ENCODE measurements around the gene MRPL43. TPM values are rescaled to one million over a fixed set of nuclear protein-coding genes. Genes with fewer than 3 reads are reported as not detected.

Gene MRPL43
- total RNA-seq, 1 donor from 2014 or later: 32.3 TPM

DNA sequence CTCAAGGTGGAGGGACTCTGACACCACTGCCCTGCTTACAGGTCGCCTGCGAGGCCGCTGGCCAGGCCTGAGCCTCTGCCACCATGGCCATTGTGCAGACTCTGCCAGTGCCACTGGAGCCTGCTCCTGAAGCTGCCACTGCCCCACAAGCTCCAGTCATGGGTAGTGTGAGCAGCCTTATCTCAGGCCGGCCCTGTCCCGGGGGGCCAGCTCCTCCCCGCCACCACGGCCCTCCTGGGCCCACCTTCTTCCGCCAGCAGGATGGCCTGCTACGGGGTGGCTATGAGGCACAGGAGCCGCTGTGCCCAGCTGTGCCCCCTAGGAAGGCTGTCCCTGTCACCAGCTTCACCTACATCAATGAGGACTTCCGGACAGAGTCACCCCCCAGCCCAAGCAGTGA lies 15.2 kb upstream of the MRPL43 start:
- no peak for DNase-seq

DNA sequence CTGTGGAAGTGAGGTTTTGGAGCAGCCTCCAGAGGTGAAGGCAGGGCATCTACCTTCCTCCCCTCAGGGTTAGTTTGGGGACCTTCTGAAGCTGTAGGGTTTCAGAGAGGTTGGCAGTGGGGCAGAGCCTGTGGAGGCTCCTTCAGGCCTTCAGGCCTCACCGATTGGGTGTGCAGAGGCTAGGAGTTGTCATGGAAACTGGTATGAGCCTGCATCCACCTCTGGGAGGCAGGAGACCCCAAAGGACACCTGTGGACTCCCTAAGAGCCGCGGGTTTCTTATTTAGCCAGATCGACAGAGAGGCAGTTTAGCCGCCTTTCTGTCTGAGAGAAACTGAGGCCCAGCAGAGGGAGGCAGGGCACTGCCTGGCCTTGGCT lies 14.3 kb upstream of the MRPL43 start:
- no peak for DNase-seq

DNA sequence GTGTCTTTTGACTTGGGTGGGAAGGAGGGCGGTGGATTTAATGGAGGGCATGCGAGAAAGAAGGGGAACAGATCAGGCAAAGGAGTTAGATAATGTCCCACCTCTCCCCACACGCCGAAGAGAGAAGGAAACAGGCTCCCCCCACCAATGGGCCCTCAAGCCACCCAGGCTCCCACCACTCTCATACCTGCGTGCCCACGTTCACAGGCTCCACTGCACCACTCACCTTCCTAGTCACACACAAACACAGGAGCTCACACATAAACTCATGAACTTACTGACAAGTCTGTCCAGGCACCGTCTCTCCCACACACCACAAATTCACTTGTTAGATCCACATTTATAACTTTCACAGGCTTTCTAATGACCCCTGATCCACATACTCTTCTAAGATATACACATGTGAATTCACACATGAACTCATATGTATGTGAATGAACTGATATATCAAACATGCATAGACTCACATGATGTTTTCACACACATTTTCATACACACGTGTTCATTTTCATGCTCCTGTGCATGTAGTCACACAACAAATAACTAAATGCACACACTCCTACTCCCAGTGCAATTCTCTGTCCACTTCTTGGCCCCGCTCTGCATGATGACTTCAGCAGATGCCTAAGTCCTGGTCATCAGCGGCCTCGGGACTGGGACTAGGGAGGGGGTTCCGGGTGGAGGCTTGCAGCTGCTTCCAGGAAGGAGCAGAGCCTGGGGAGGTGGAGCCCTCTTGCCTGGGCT lies 13.8 kb upstream of the MRPL43 start:
- peak; percentile 86 for DNase-seq

DNA sequence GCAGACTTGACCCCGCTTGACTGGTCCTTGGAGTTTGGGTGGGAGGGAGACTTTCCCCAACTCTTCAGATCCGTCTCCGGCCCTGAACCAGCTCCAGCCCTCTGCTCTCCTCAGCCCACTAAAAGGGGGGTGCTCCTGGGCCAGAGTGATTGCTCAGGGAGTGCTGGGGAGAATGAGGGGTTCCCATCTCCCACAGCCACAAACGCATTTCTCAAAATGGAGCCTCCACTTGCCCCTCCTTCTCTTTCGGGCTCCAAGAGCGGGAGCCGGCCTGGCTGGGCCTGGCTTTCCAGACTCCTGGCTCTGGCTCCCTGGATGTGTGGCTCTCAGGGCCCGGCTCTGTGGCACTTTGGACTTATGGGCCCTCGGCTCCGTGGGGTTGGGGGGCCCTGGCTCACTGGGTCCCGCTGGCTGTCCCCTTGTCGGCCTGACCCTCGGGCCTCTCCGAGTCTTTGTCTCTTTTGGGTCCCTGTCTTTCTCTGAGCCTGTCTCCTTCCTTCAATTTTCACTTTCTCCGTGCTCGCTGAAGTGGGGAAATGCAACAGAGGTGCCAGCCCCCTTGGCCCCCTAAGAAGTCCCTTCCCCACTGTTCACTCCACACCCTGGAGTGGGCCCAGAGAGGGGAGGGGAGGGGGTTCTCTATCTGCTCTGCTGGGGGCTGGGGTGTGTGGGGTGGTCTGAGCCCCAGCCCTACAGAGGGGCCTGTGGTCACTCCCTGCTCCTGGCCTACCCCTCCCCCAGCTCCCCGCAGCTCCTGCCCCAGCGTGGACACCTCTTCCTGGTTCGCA lies 13.0 kb upstream of the MRPL43 start:
- no peak for DNase-seq

DNA sequence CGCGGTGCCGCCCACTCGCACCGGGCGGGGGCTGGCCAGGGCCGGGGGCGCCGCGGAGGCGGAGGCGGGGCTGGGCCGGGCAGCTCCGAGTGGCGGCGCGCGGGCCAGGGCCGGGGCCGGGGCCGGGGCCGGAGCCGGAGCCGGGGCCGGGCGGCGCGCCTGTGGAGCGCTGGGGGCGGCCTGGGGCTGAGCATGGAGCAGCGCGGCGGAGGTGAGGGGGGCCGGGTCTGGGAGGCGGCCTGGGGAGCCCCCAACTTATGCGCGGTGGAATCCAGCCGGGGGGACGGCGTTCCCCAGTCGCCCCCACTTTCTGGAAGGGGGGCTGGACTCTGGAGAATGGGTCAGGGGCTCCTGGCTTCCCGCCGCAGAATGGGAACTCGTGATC lies 12.4 kb upstream of the MRPL43 start, which contains the start of gene LZTS2:
TSS of gene LZTS2 (plus strand) at position 67 of the 385 bp plus-strand sequence. CDS start 2,731 bp downstream, outside the sequence.
- DNase-seq: no peak

DNA sequence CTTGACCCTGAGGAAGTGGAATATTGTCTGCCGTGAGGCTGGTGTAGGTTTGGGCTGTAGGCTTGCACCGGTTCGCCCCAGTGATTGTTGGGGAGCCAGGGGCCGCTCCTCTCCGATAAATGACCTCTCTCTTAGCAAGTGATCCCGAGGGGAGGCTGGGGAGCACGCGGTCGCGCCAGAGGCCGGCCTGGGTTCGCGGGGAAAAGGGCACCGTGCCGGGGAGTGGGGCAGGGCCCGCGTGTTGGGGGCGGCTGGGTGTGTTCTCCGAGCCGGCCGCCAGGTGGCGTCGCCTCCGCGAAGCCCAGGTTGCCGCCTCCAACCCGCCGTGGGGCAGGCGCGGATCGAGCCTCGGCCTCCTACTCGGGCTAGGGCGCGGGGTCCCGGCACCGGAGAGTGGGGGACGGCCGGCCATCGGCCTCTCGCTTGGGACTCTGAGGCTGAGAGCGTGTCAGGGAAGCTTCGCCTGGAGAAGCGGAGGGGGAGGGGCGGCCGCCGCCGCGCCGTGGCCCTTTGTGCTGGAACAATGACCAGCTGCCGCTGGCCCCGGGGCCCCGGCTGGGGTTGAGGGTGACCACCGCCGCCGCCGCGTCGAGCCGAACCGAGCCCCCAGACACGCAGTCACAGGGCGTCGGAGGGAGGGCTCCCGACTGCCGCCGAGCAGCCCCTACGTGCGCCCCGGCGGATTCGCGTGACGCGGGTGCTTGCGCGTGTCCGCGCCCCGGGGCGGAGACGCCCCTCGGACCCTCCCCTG lies 11.9 kb upstream of the MRPL43 start:
- DNase-seq: peak; percentile 80

DNA sequence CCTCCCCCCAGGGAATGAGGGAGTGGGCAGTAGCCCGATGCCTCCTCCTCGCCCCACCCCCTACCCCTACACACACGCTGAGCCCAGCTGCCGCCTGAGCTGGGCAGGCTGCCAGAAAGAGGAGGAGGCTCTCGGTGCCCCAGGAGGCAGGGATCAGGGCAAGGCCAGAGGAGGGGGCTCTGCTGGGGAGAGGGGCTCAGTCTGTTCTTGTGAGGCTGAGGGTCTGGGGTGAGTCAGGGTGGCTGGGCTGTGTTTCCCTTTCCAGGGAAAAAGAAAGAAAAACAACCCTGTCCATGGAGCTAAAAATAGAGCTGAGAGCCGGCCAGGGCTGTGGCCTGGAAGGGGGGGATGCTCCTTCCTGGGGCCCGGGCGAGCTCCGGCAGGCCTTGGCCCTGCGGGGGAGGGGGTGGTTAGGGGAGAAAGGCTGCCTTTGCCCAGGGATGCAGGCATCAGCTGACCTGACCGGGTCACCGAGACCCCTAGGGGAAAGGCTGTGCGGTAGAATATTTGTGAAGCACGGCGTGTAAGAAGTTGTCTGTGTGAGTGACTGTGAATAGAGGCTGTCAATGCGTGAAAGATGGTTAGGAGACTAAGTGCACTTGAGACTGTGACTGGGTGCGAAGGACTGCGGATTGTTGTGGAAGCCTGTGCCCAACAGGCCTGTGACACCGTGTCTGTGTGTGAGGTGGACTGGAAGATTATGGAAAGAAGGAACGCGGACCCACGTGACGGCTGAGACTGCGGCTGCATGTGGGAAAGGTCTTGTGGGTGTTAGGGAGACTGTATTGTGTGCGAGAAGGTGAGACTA lies 11.1 kb upstream of the MRPL43 start:
- peak; percentile 73 for DNase-seq

DNA sequence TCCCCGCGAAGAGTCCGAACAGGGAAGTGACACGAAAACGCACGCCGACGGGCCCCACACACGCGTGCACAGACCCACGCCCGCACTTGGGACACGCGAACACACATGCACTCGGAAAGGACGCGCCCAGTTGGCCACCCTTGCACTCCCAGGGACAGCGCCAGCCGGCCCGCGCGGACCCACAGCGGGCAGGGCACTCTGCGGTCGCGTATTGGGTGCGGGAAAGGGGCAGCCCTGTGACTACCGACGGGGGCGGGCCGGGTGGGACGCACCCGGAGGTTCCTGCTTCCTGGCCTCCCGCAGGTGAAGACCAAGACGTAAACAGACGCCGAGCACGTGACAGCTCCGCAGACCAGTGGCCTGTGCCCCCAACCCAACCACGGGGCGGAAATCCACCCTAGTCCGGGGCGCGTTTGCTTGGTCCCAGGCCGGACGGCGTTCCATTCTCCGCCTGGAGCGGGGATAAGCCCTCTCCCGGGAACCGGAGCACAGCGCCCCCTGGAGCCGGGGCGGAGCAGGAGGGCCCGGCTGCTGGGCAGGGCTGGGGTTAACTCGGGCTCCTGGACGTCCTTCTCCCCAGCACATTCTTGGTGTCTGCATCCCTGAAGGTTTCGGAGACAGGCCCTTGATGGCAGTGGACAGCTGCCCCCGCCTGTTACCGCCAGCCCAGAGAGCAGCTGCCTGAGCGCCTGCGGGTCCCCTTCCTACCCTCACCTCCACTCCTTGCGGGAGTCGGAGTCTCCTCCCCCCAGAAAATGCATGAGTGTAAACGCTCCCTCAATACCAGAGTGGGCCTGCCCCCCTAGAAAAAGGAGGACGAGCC lies 10.3 kb upstream of the MRPL43 start:
- peak; percentile 62 for DNase-seq

DNA sequence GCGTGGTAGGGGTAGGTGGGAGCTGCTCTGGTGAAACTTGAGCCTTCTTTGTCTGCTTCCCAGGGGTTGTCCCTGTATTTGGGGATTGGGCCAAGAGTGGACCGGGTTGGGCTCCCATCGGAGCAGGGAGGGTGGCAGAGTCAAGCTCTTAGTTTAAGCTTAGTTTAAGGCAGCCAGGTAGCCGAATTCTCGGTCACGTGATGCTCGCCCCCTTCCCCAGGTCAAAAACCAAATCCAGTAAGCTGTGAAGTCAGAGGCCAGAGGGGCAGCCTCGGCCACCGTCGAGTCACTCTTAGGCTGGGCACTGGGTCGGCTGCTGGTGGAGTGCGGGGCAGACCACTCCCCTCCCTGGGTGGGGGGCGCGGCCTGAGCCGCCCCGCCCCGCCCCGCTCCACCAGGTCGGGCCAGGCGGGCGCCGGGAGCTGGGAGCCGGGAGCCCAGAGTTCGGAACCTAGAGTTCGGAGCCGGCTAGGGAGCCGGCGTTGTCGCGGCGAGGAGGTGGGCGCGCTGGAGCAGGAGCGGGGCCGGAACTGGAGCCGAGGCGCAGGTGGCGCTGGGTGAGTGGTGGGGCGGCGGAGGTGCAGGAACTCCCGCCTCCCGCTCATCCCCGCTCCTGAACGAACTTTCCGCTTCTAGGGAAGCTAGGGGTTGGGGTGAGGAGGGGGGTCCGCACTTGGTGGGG lies 9.5 kb upstream of the MRPL43 start:
- no peak for DNase-seq

DNA sequence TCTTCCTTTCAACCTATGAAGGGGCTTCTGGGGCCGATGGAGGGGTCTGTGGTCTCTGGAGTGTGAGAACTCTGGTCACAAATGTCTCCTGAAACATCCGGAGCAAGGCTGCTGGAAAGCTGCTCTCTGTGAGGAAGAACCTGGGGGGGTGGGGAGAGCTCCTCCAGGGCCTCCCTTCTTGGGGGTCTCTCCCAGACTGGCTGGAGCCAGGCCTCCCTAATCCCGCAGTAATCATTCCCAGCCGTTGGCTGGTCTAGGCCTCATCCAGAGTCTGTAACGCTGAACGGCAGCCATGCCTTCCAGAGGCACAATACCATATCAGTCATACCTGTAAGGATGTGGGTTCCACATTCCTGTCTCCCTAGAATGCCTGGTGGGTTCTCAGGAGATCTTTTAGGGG lies 7.9 kb upstream of the MRPL43 start:
- no peak for DNase-seq

DNA sequence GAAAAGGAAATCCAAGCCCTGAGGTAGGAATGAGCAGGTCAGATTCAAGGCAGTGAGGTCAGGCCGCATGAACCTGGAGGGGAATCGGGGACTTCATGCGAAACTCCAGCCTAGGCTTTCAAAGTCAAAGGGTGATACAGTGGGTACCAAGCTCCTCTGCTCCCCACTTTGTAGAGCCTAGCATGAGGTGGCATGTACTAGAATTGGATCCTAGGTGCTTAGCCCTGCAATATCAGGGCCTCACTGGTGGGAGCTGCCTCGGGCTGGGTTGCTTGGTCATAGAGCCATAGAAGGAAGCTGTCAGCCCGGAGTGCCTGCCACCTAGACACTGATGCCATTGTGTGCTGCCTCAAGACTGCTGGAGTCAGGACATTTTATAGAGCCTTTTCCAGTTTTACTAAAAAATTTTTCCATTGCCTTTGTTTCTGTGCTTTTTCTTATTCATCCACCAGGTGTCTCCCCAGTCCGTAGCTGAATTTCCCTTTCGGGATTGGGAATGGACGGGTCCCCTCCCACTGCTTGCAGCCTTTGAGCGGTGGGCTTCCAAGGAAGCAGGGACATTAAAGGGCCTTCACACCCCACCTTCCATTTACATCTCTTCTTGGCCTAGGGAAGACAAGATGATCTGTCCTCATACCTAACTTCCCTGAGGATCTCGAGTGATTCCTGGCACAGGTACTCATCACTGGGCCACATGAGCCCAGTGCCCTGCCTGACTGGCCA lies 6.8 kb upstream of the MRPL43 start:
- DNase-seq: no peak

DNA sequence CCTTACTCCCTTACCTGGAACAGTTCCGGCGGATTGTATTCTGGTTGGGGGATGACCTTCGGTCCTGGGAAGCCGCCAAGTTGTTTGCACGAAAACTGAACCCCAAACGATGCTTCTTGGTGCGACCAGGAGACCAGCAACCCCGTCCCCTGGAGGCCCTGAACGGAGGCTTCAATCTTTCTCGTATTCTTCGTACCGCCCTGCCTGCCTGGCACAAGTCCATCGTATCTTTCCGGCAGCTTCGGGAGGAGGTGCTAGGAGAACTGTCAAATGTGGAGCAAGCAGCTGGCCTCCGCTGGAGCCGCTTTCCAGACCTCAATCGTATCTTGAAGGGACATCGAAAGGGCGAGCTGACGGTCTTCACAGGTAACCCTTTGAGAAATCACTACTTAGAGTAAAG lies 1.8 kb upstream of the MRPL43 start:
- no peak for DNase-seq

DNA sequence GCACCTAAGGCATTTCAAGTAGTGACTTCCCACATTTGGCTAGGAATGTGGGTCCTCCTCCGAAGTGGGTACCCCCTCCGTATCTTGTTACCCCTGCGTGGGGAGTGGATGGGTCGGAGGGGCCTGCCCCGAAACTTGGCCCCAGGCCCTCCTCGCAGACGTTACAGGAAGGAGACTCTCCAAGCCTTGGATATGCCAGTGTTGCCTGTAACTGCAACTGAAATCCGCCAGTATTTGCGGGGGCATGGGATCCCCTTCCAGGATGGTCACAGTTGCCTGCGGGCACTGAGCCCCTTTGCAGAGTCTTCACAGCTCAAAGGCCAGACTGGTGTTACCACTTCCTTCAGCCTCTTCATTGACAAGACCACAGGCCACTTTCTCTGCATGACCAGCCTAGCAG lies 869 bp upstream of the MRPL43 start:
- DNase-seq: no peak

DNA sequence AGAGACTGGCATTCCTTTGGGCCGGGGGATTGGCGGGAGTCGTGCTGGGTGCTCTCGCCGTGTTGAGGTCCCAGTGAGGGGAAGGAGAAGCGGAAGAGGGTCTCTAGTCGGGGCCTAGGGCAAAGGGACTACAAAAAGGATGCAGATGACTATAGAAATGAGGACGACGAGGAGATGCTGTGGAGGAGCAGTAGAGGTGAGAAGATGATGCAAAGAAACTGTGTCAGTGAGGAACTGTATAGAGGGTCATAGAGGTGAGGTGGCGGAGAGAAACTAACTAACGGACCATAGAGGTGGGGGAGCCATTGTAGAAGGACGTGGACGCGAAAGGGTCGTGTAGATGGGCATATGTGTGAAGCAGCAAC lies 370 bp upstream of the MRPL43 start:
- DNase-seq: no peak

DNA sequence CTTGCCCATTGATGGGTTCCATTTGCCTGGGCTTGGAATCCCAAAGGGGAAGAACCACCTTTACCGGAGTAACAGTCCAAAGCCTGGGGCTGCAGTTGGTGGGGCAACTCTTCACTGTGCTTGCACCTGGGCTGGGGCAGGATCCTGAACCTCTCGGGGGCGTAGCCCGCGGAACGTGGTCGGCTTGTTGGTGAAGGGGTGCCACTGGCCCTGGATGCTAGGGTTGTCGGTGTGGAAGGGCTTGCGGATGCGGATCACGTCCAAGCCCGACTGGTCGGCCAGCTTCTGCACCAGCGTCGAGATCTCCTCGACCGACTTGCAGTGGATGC lies 710 bp downstream of the MRPL43 start:
- no peak for DNase-seq

DNA sequence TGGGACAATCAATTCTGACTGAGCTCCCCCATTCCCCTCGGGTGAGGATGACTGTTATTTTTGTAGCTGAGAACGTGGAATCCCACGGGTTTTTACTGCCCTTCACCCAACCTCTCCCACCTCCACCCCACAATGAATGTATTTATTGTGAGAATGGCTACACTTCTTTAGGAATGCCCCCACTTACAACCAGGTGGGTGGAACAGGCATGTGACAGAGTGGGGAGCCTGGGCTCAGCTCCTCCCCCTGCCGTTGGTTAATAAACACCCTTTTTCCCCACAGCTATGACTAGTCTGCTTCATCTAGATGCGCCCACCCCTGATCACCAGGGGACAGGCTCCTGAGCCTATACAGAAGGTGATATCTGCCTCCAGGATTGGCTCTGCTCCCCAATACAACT lies 2.0 kb downstream of the MRPL43 start:
- no peak for DNase-seq

DNA sequence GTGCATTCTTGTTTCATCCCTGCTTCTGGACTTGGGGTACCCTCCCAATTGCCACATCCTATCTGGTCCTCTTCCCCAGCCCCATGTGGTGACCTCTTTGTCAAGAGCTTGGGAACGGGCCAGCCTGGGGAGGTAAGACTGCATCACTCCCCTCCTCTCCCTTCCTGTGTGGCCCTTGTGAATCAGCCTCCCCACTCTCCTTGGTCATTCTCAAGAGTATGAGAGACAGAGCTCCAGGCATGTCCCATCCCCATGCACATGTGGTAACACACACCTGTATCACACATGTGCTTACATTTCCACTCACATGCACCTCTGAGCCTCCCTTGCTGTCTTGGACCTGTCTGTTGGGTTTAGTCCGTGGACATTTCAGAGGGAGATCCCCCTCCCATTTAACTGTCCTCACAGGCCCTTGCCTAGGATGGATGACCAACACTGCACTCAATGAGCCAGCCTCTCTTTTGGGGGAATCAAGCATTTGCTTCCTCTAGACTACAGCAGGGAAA lies 2.6 kb downstream of the MRPL43 start:
- DNase-seq: no peak

DNA sequence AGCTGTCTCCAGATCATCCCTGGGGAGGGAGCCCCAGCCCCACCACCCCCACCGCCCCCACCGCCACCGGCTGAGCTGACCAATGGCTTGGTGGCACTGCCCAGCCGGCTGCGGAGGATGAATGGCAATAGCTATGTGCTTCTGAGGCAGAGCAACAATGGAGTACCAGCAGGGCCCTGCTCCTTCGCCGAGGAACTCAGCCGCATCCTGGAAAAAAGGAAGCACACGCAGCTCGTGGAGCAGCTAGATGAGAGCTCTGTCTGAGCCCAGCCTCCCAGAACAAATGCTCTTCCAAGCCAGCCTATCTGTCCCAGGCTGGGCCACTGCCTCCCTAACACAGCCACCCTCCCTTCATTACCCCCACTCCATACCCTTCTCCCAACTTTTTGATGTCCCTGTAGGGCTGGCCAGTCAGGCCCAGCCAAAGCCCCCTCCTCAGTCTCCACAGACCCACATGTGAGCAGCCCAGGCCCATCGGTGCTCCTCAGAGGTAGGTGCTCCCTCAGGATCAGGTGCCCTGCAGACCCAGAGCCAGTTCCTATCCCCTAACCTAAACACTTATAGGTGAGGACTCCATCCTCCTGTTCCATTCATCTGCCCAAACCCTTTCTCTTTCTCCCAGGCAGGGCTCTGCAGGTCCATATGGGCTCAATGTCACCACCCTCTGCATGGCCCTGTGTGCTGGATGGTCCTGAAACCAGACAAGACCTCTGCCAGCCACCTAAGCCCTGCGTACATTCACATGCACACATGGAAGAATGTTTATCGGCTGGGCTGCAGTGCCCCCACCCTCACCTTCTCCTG lies 3.2 kb downstream of the MRPL43 start:
- DNase-seq: no peak

Data from skin of body (tissue), 2 donors.